ENCODE results near the gene BNIP5.

BNIP5 gene

GRCh38 chr6:36305885-36306284, 30.8 kb downstream of the BNIP5 start:
- no peaks in the 10 kb centered on the region for H3K27me3 ChIP-seq
- H3K27ac ChIP-seq = no peak overlapping the region

GRCh38 chr6:36302227-36302976, 34.3 kb downstream of the BNIP5 start:
- no peak overlapping the region for H3K4me3 ChIP-seq (ENCODE audit: low read depth in 1 of 2, low read length in 1 of 2)
- peaks cover 24 to 37% of the 10 kb centered on the region in 2 experiments for H3K4me1 ChIP-seq (ENCODE audit: control insufficient read depth in 1 of 2, insufficient read depth in 1 of 2, low read depth in 1 of 2, low read length in 1 of 2)
- H3K9me3 ChIP-seq = no peaks in the 10 kb centered on the region
- TF ChIP-seq CTCF (IDR thresholded peaks at IDR 0.05) = peak; percentile 84
- H3K27ac ChIP-seq = peak overlapping the region; percentile 45
- no peaks in the 10 kb centered on the region for H3K27me3 ChIP-seq
- H3K36me3 ChIP-seq = peaks cover 77% of the 10 kb centered on the region

More at GRCh38 chr6:36305885-36306284, 30.8 kb downstream of the BNIP5 start:
- no peak for TF ChIP-seq CTCF (IDR thresholded peaks at IDR 0.05)
- Histone ChIP-seq H3K4me3 (ENCODE audit: low read depth in 1 of 2, low read length in 1 of 2) (no peak overlapping the region), H3K36me3 (peaks cover 96% of the 10 kb centered on the region), H3K9me3 (no peaks in the 10 kb centered on the region), H3K4me1 (ENCODE audit: control insufficient read depth in 1 of 2, insufficient read depth in 1 of 2, low read depth in 1 of 2, low read length in 1 of 2) (peaks cover 15 to 21% of the 10 kb centered on the region in 2 experiments)

- peak overlapping the region; percentile 45 for H3K27ac ChIP-seq
- H3K4me1 ChIP-seq (ENCODE audit: control insufficient read depth in 1 of 2, insufficient read depth in 1 of 2, low read depth in 1 of 2, low read length in 1 of 2) = peaks cover 30 to 43% of the 10 kb centered on the region in 2 experiments
- H3K4me3 ChIP-seq (ENCODE audit: low read depth in 1 of 2, low read length in 1 of 2) = no peak overlapping the region
- H3K36me3 ChIP-seq = peaks cover 77% of the 10 kb centered on the region
- H3K9me3 ChIP-seq = no peaks in the 10 kb centered on the region
- TF ChIP-seq CTCF (IDR thresholded peaks at IDR 0.05) = no peak
- no peaks in the 10 kb centered on the region for H3K27me3 ChIP-seq
Observed at GRCh38 chr6:36301781-36302180, 34.9 kb downstream of the BNIP5 start.

GRCh38 chr6:36301085-36301658, 35.5 kb downstream of the BNIP5 start:
- H3K27me3 ChIP-seq = no peaks in the 10 kb centered on the region
- TF ChIP-seq CTCF (IDR thresholded peaks at IDR 0.05) = no peak
- peak overlapping the region; percentile 45 for H3K27ac ChIP-seq
- H3K36me3 ChIP-seq = peaks cover 75% of the 10 kb centered on the region
- H3K9me3 ChIP-seq = no peaks in the 10 kb centered on the region
- H3K4me3 ChIP-seq (ENCODE audit: low read depth in 1 of 2, low read length in 1 of 2) = no peak overlapping the region
- peaks cover 36 to 49% of the 10 kb centered on the region in 2 experiments for H3K4me1 ChIP-seq (ENCODE audit: control insufficient read depth in 1 of 2, insufficient read depth in 1 of 2, low read depth in 1 of 2, low read length in 1 of 2)

GRCh38 chr6:36298027-36298426, 38.7 kb downstream of the BNIP5 start:
- no peaks in the 10 kb centered on the region for H3K27me3 ChIP-seq
- no peak overlapping the region for H3K4me3 ChIP-seq (ENCODE audit: low read depth in 1 of 2, low read length in 1 of 2)
- TF ChIP-seq CTCF (IDR thresholded peaks at IDR 0.05) = no peak
- no peak overlapping the region for H3K27ac ChIP-seq
- peaks cover 68% of the 10 kb centered on the region for H3K36me3 ChIP-seq
- no peaks in the 10 kb centered on the region for H3K9me3 ChIP-seq
- peaks cover 62 to 75% of the 10 kb centered on the region in 2 experiments for H3K4me1 ChIP-seq (ENCODE audit: control insufficient read depth in 1 of 2, insufficient read depth in 1 of 2, low read depth in 1 of 2, low read length in 1 of 2)

Data from neutrophil (primary cell).